Activated CD8-positive, alpha-beta memory T cell treated with anti-CD3 and anti-CD28 coated beads, Interleukin-2, amount 50 U/mL, for 24 hours (primary cell): ENCODE results near the gene PDGFD.

Experiments
- DNase-seq: peaks from one replicate; pipeline ENCODE4 v3.0.0-alpha.2; 2020; ENCODE audit errors: extremely low read depth

The PDGFD gene

GRCh38 chr11:104093426-104094280, 70.3 kb downstream of the PDGFD start:
- DNase-seq, result no peak

GRCh38 chr11:104092744-104093143, 71.2 kb downstream of the PDGFD start:
- no peak for DNase-seq

- DNase-seq, result no peak
Measured at GRCh38 chr11:104091281-104092096, 72.5 kb downstream of the PDGFD start.

- no peak for DNase-seq
Measured at GRCh38 chr11:104090767-104091166, 73.2 kb downstream of the PDGFD start.

GRCh38 chr11:104089481-104089880, 74.5 kb downstream of the PDGFD start:
- DNase-seq, result no peak

- no peak for DNase-seq
Measured at GRCh38 chr11:104086621-104087020, 77.3 kb downstream of the PDGFD start.

GRCh38 chr11:104078995-104079394, 85.0 kb downstream of the PDGFD start:
- DNase-seq, result no peak

- DNase-seq, result no peak
Measured at GRCh38 chr11:104078245-104078644, 85.7 kb downstream of the PDGFD start.

- no peak for DNase-seq
Measured at GRCh38 chr11:104076455-104076854, 87.5 kb downstream of the PDGFD start.

GRCh38 chr11:104075706-104076105, 88.2 kb downstream of the PDGFD start:
- DNase-seq, result no peak

GRCh38 chr11:104075091-104075490, 88.9 kb downstream of the PDGFD start:
- DNase-seq, result no peak

- DNase-seq, result no peak
Measured at GRCh38 chr11:104073950-104074705, 89.8 kb downstream of the PDGFD start.

GRCh38 chr11:104067534-104067933, 96.4 kb downstream of the PDGFD start:
- no peak for DNase-seq

- DNase-seq, result no peak
Measured at GRCh38 chr11:104064034-104064630, 99.8 kb downstream of the PDGFD start.

- no peak for DNase-seq
Measured at GRCh38 chr11:104061853-104062521, 102.0 kb downstream of the PDGFD start.

GRCh38 chr11:104060820-104061219, 103.1 kb downstream of the PDGFD start:
- DNase-seq, result no peak

GRCh38 chr11:104060004-104060794, 103.7 kb downstream of the PDGFD start:
- no peak for DNase-seq

- DNase-seq, result no peak
Measured at GRCh38 chr11:104058680-104059079, 105.3 kb downstream of the PDGFD start.

- DNase-seq, result no peak
Measured at GRCh38 chr11:104057908-104058307, 106.0 kb downstream of the PDGFD start.

- no peak for DNase-seq
Measured at GRCh38 chr11:104055596-104055995, 108.4 kb downstream of the PDGFD start.
